ENCODE measurements around the gene ZNF501. TPM values are rescaled to one million over a fixed set of nuclear protein-coding genes. Genes with fewer than 3 reads are reported as not detected.

The ZNF501 gene
- total RNA-seq, 5 donors from 2014 or later (not counting 1 experiment from before 2014, with no cell fraction given), result 0.65 to 7.5 (median 4.6) TPM

GRCh38 chr3:44772099-44772442, 42.6 kb downstream of the ZNF501 start:
- no peaks in the 10 kb centered on the region for H3K36me3 ChIP-seq (ENCODE audit: control insufficient read depth in 2 of 2, extremely low read depth in 1 of 2, insufficient read depth in 1 of 2, low read length in 1 of 2)
- POLR2A ChIA-PET, result interaction anchor here in 1 of 2 donors (0.7 kb wide), 1 partner anchor 43 kb away, joined by 3 read pairs; no protein-coding TSS in a partner anchor
- peaks cover 4% of the 10 kb centered on the region for H3K36me3 Mint-ChIP-seq
- no peaks in the 10 kb centered on the region for H3K4me1 ChIP-seq (ENCODE audit: control insufficient read depth in 1 of 2, extremely low read depth in 1 of 2, insufficient read depth in 2 of 2, low read length in 2 of 2)
- no CpG with 5 or more reads among the region's 1 CpG for WGBS (ENCODE audit: insufficient coverage)
- no peak overlapping the region for H3K4me3 Mint-ChIP-seq
- no peak overlapping the region for H3K27ac ChIP-seq (ENCODE audit: low read length)
- H3K4me3 ChIP-seq (ENCODE audit: control insufficient read depth in 1 of 2, extremely low read depth in 1 of 2, low read length in 1 of 2), result no peak overlapping the region
- no peak for DNase-seq
- no peaks in the 10 kb centered on the region for H3K4me1 Mint-ChIP-seq
- CTCF ChIA-PET, result interaction anchor here in 1 of 2 donors (0.7 kb wide), 1 partner anchor 38 kb away, joined by 4 read pairs; no protein-coding TSS in a partner anchor
- no peaks in the 10 kb centered on the region for H3K27me3 ChIP-seq (replicated peaks in 1 of 2; ENCODE audit: control insufficient read depth in 2 of 2, extremely low read depth in 1 of 2, insufficient read depth in 2 of 2, low read length in 1 of 2)
- ATAC-seq (replicated peaks in 1 of 4), result no peak
- H3K27ac Mint-ChIP-seq, result no peak overlapping the region
- H3K9me3 ChIP-seq, result peaks cover 3% of the 10 kb centered on the region
- H3K27me3 Mint-ChIP-seq, result no peaks in the 10 kb centered on the region
- peaks cover 8 to 15% (median 9%) of the 10 kb centered on the region in 3 donors for H3K9me3 Mint-ChIP-seq

- Mint-ChIP-seq H3K4me3 (no peak overlapping the region), H3K9me3 (no peaks in the 10 kb centered on the region), H3K27ac (no peak overlapping the region), H3K4me1 (no peaks in the 10 kb centered on the region), H3K36me3 (no peaks in the 10 kb centered on the region), H3K27me3 (no peaks in the 10 kb centered on the region)
- ATAC-seq (replicated peaks in 1 of 4), result no peak
- Histone ChIP-seq H3K4me3 (ENCODE audit: control insufficient read depth in 1 of 2, extremely low read depth in 1 of 2, low read length in 1 of 2) (no peak overlapping the region), H3K4me1 (ENCODE audit: control insufficient read depth in 1 of 2, extremely low read depth in 1 of 2, insufficient read depth in 2 of 2, low read length in 2 of 2) (no peaks in the 10 kb centered on the region), H3K27me3 (replicated peaks in 1 of 2; ENCODE audit: control insufficient read depth in 2 of 2, extremely low read depth in 1 of 2, insufficient read depth in 2 of 2, low read length in 1 of 2) (no peaks in the 10 kb centered on the region), H3K36me3 (ENCODE audit: control insufficient read depth in 2 of 2, extremely low read depth in 1 of 2, insufficient read depth in 1 of 2, low read length in 1 of 2) (no peaks in the 10 kb centered on the region), H3K27ac (ENCODE audit: low read length) (no peak overlapping the region), H3K9me3 (no peaks in the 10 kb centered on the region)
- CTCF ChIA-PET, result no interaction called here
- DNase-seq, result no peak
- POLR2A ChIA-PET, result no interaction called here
- WGBS (ENCODE audit: insufficient coverage), result 98% methylated on average over 3 of the region's 4 CpGs
Observed at GRCh38 chr3:44782891-44783290, 53.5 kb downstream of the ZNF501 start.

Other genes with a start within 250 kb of the ZNF501 start
- 1 to 10 TPM; 1.3 to 6.0 (median 4.2) TPM for gene ZKSCAN7, start 174.4 kb upstream of the ZNF501 start, total RNA-seq
- gene ZNF660, start 144.7 kb upstream of the ZNF501 start, total RNA-seq, result under 1 TPM; 0.23 to 0.95 (median 0.60) TPM
- gene ZNF197, start 104.6 kb upstream of the ZNF501 start, total RNA-seq, result 10 to 100 TPM in 3 of 5 donors, 1 to 10 TPM in 2; 8.2 to 16.0 (median 14.4) TPM
- 1 to 10 TPM; 2.2 to 3.5 (median 3.0) TPM for gene ZNF35, start 80.9 kb upstream of the ZNF501 start, total RNA-seq
- gene ZNF502, start 17.0 kb upstream of the ZNF501 start, total RNA-seq, result 1 to 10 TPM; 1.9 to 4.6 (median 2.7) TPM
- 10 to 100 TPM; 28.5 to 32.8 (median 29.9) TPM for gene KIAA1143, start 32.0 kb downstream of the ZNF501 start, total RNA-seq
- gene KIF15, start 32.2 kb downstream of the ZNF501 start, total RNA-seq, result under 1 TPM; 0.26 to 0.82 (median 0.43) TPM
- 10 to 100 TPM; 14.8 to 33.0 (median 25.3) TPM for gene TMEM42, start 132.3 kb downstream of the ZNF501 start, total RNA-seq
- gene TGM4, start 145.0 kb downstream of the ZNF501 start, total RNA-seq, result not detected
- gene ZDHHC3, start 246.5 kb downstream of the ZNF501 start, total RNA-seq, result 10 to 100 TPM; 38.8 to 53.9 (median 44.5) TPM
- 10 to 100 TPM; 27.7 to 44.3 (median 42.0) TPM for gene EXOSC7, start 246.6 kb downstream of the ZNF501 start, total RNA-seq

All from T-cell (primary cell).